GM12878 (cell line): ENCODE data around the gene MTA3. TPM values are rescaled to one million over a fixed set of nuclear protein-coding genes. Genes with fewer than 3 reads are reported as not detected.
A peak's percentile ranks its signal among the peaks of the same experiment; 100 is the strongest.

Experiments
- ATAC-seq: fragments of 200-7000 bp; cut with Tn5 transposase; 3 replicates; pipeline ENCODE4 v1.9.1; 2020; ENCODE audit warnings: mild to moderate bottlenecking, moderate library complexity
- BruUV-seq: library from RNA; stranded (reverse); fragments of 400-500 nt; replicated peaks from 2 replicates; lab custom pipeline; 2021; lab: Mats Ljungman, UMichigan
- CTCF ChIA-PET: fragments of 300-600 bp; sonication (Branson Sonifier 250); formaldehyde crosslinking; extraction: SDS; loops from one replicate; lab custom pipeline; 2021; ENCODE audit warnings: inconsistent platforms; lab: Yijun Ruan, JAX
- POLR2A ChIA-PET: fragments of 350-600 bp; formaldehyde crosslinking; extraction: SDS; loops from one replicate; lab custom pipeline; 2021; ENCODE audit warnings: inconsistent platforms; lab: Charles Lee
- RAD21 ChIA-PET: fragments of 300-600 bp; sonication (Branson Sonifier 250); formaldehyde crosslinking; loops from one replicate; lab custom pipeline; 2023; ENCODE audit warnings: antibody characterized with exemption; ENCODE audit not compliant: unreplicated experiment; lab: Charles Lee
- SMC1A ChIA-PET: fragments of 300-600 bp; sonication (Branson Sonifier 250); formaldehyde crosslinking; loops from one replicate; lab custom pipeline; 2023; ENCODE audit not compliant: unreplicated experiment, uncharacterized antibody; lab: Charles Lee
- DNase-seq: peaks from one replicate; pipeline ENCODE4 v3.0.0-alpha.2; 2011; ENCODE audit warnings: low read depth, low spot score
- FAIRE-seq: peaks from 3 replicates; lab custom pipeline; 2011; peaks lifted over from hg19 to GRCh38; lab: Jason Lieb, UNC
- H2AFZ ChIP-seq: 2 replicates; pipeline ENCODE4 v1.6.0; 2011; ENCODE audit warnings: low read depth, low read length, control low read depth; ENCODE audit not compliant: control insufficient read depth
- H3K27ac ChIP-seq: 2 replicates; pipeline ENCODE4 v1.5.1; 2011; ENCODE audit warnings: control low read depth; ENCODE audit not compliant: control insufficient read depth, insufficient read depth
- H3K27me3 ChIP-seq, 2 experiments: replicated peaks in 1 of 2; 2 replicates each; pipeline versions ENCODE4 v1.6.0 to v1.6.1; 2011; ENCODE audit warnings: low read length in 1 of 2; ENCODE audit not compliant: control insufficient read depth in 2 of 2, insufficient read depth in 2 of 2
- H3K36me3 ChIP-seq, 2 experiments: 2 replicates each; pipeline ENCODE4 v1.5.1; 2011; ENCODE audit warnings: low read length in 1 of 2; ENCODE audit not compliant: control insufficient read depth in 2 of 2, insufficient read depth in 2 of 2
- H3K4me1 ChIP-seq: 2 replicates; pipeline ENCODE4 v1.6.1; 2011; ENCODE audit warnings: mild to moderate bottlenecking, low read length, moderate library complexity, mixed read lengths; ENCODE audit not compliant: control insufficient read depth, insufficient read depth
- H3K4me2 ChIP-seq: 2 replicates; pipeline ENCODE4 v1.6.0; 2011; ENCODE audit warnings: control low read depth; ENCODE audit not compliant: control insufficient read depth, insufficient read depth
- H3K4me3 ChIP-seq: fragments of 200-600 bp; sonication (generic); 2 replicates; pipeline ENCODE4 v1.5.1; 2016
- H3K79me2 ChIP-seq: 2 replicates; pipeline ENCODE4 v1.6.0; 2011; ENCODE audit warnings: low read length; ENCODE audit not compliant: control insufficient read depth, insufficient read depth
- H3K9ac ChIP-seq: 2 replicates; pipeline ENCODE4 v1.8.0; 2011; ENCODE audit warnings: low read length, control low read depth, mixed read lengths; ENCODE audit not compliant: control insufficient read depth, insufficient read depth
- H3K9me3 ChIP-seq: replicated peaks from 3 replicates; pipeline ENCODE4 v1.5.1; 2011; ENCODE audit warnings: mild to moderate bottlenecking, low read length; ENCODE audit not compliant: control insufficient read depth, insufficient read depth
- H4K20me1 ChIP-seq: 2 replicates; pipeline ENCODE4 v1.6.0; 2011; ENCODE audit not compliant: control insufficient read depth, insufficient read depth
- ATF2 ChIP-seq: IDR thresholded peaks from 2 replicates; pipeline ENCODE4 v1.6.1; 2012; ENCODE audit warnings: low read length, inconsistent platforms
- CEBPB ChIP-seq, 2 experiments: fragments of 150-350 bp in 1 of 2; IDR thresholded peaks; 2 replicates each; pipeline ENCODE4 v1.6.1; 2012 to 2014; ENCODE audit warnings: low read depth in 2 of 2, low read length in 2 of 2, borderline replicate concordance in 1 of 2, inconsistent platforms in 1 of 2
- CHD4 ChIP-seq: fragments of 200-600 bp; sonication (generic); IDR thresholded peaks from 2 replicates; pipeline ENCODE4 v1.6.1; 2016; ENCODE audit warnings: mild to moderate bottlenecking
- E2F8 ChIP-seq: fragments of 450-650 bp; IDR thresholded peaks from 2 replicates; pipeline ENCODE4 v1.6.1; 2018; ENCODE audit warnings: mild to moderate bottlenecking, low read depth, moderate library complexity; ENCODE audit not compliant: partially characterized antibody
- ETV6 ChIP-seq, 2 experiments: fragments of 450-650 bp in 1 of 2; IDR thresholded peaks in 1 of 2; conservative IDR thresholded peaks in 1 of 2; 2 replicates each; pipeline ENCODE4 v1.6.1; 2014; ENCODE audit warnings: antibody characterized with exemption in 1 of 2, borderline replicate concordance in 1 of 2, low read depth in 1 of 2, mild to moderate bottlenecking in 1 of 2, moderate library complexity in 1 of 2
- EZH2 ChIP-seq: IDR thresholded peaks from 2 replicates; pipeline ENCODE4 v1.6.1; 2012; ENCODE audit warnings: low read depth, mild to moderate bottlenecking, control low read depth, inconsistent platforms, low read length, borderline replicate concordance; ENCODE audit not compliant: control insufficient read depth
- FOXK2 ChIP-seq: fragments of 450-650 bp; IDR thresholded peaks from 2 replicates; pipeline ENCODE4 v1.6.1; 2017; ENCODE audit warnings: mild to moderate bottlenecking, moderate library complexity
- MAX ChIP-seq: IDR thresholded peaks from 2 replicates; pipeline ENCODE4 v1.6.1; 2012; ENCODE audit warnings: low read depth, low read length, improper control_type of control experiment
- MEF2A ChIP-seq: IDR thresholded peaks from 2 replicates; pipeline ENCODE4 v1.6.1; 2011; ENCODE audit warnings: low read depth, mild to moderate bottlenecking, low read length, moderate library complexity; ENCODE audit not compliant: insufficient read depth
- MEF2B ChIP-seq: fragments of 450-650 bp; IDR thresholded peaks from 2 replicates; pipeline ENCODE4 v1.6.1; 2018; ENCODE audit warnings: mild to moderate bottlenecking, moderate library complexity; ENCODE audit not compliant: partially characterized antibody, poor library complexity, severe bottlenecking
- MTA2 ChIP-seq: fragments of 450-650 bp; IDR thresholded peaks from 2 replicates; pipeline ENCODE4 v1.6.1; 2016; ENCODE audit warnings: low read depth, mild to moderate bottlenecking, moderate library complexity
- NR2F1 ChIP-seq: fragments of 450-650 bp; conservative IDR thresholded peaks from 2 replicates; pipeline ENCODE4 v1.6.1; 2017; ENCODE audit warnings: mild to moderate bottlenecking
- RCOR1 ChIP-seq: conservative IDR thresholded peaks from 2 replicates; pipeline ENCODE4 v1.6.1; 2012; ENCODE audit warnings: low read depth, low read length, improper control_type of control experiment
- SMARCA5 ChIP-seq: fragments of 450-650 bp; IDR thresholded peaks from 2 replicates; pipeline ENCODE4 v1.6.1; 2017; ENCODE audit warnings: mild to moderate bottlenecking
- SREBF2 ChIP-seq: IDR thresholded peaks from 2 replicates; pipeline ENCODE4 v1.6.1; 2012; ENCODE audit warnings: mild to moderate bottlenecking, low read length
- TARDBP ChIP-seq: IDR thresholded peaks from 2 replicates; pipeline ENCODE4 v1.6.1; 2016; ENCODE audit warnings: borderline replicate concordance
- ZNF207 ChIP-seq: fragments of 450-650 bp; IDR thresholded peaks from 2 replicates; pipeline ENCODE4 v1.6.1; 2014; ENCODE audit warnings: antibody characterized with exemption, mild to moderate bottlenecking, borderline replicate concordance
- ZNF622 ChIP-seq: fragments of 450-650 bp; IDR thresholded peaks from 2 replicates; pipeline ENCODE4 v1.6.1; 2017; ENCODE audit warnings: mild to moderate bottlenecking, inconsistent platforms
- WGBS: methylation state at CpG from one replicate; pipeline ENCODE4 v1.1.6; 2016; ENCODE audit warnings: low lambda C conversion rate; ENCODE audit not compliant: insufficient replicate concordance, insufficient coverage; ENCODE audit errors: missing lambda C conversion rate; 5-methylcytosine and 5-hydroxymethylcytosine counted together
- in situ Hi-C: fragments of 300-500 bp; cut with MboI; formaldehyde crosslinking; loops from 9 replicates; pipeline ENCODE4 v1.14.3; 2018; ENCODE audit warnings: mixed read lengths
- intact Hi-C: fragments of 100-400 bp; cut with micrococcal nuclease; formaldehyde crosslinking; loops from one replicate; pipeline ENCODE4 v1.14.2; 2022; ENCODE audit not compliant: unreplicated experiment
- polyA plus RNA-seq, 11 experiments: library from polyadenylated mRNA; depleted of rRNA in 4 of 11; unstranded in 6 of 11; stranded (reverse) in 5 of 11; fragments of >200 nt; fragmentation: Nextera tagmentation in 4 of 11; fragmentation: Illumina TruSeq in 1 of 11; extraction: Ambion mirVana in 4 of 11; extraction: Trizol in 1 of 11; gene quantifications; 1 replicate in 1 of 11; 2 replicates in 10 of 11; pipeline versions ENCODE4 v1.2.1 to v1.2.3, GENCODE V29; 2011 to 2016; ENCODE audit warnings: inconsistent platforms in 2 of 11, missing spikeins in 2 of 11, low read depth in 1 of 11
- total RNA-seq, 4 experiments: library from RNA; depleted of rRNA in 3 of 4; stranded (reverse); fragments of >200 nt in 3 of 4; fragmentation: Illumina TruSeq in 1 of 4; extraction: Trizol in 1 of 4; gene quantifications; 2 replicates each; pipeline versions ENCODE4 v1.2.1 to v1.2.3, GENCODE V29; 2013 to 2021

The MTA3 gene
- total and polyA plus RNA-seq, 10 of the 15 experiments (the other 5 are each of a cell fraction or from before 2014, with no cell fraction given), result 17.6 to 45.5 (median 26.5) TPM

- TF ChIP-seq ATF2 (no peak), ZNF622 (no peak), SREBF2 (no peak), MTA2 (no peak), FOXK2 (no peak)
These were observed 187.8 kb downstream of the MTA3 start (continued) for GRCh38 chr2:42756150-42756775.

- CTCF ChIA-PET, result interaction anchor here (1.1 to 1.2 kb wide), 2 partner anchors 14 to 93 kb away, joined by 3 to 4 read pairs; no protein-coding TSS in a partner anchor
- Histone ChIP-seq H3K27ac (no peak overlapping the region), H3K36me3 (no peaks in the 10 kb centered on the region), H4K20me1 (no peaks in the 10 kb centered on the region), H3K4me2 (no peak overlapping the region), H3K27me3 (no peaks in the 10 kb centered on the region), H2AFZ (no peak overlapping the region), H3K4me3 (no peak overlapping the region), H3K79me2 (no peaks in the 10 kb centered on the region), H3K9ac (no peak overlapping the region), H3K4me1 (peaks cover 34% of the 10 kb centered on the region), H3K9me3 (no peaks in the 10 kb centered on the region)
- FAIRE-seq (no peak), DNase-seq (no peak), ATAC-seq (no peak)
- RAD21 ChIA-PET, result interaction anchor here (1.0 kb wide), 1 partner anchor 118 kb away, joined by 4 read pairs; no protein-coding TSS in a partner anchor
- no TSS peak for BruUV-seq
- in situ Hi-C loops, result no loop called here
- WGBS, result 74% methylated on average over 6 of the region's 6 CpGs
- SMC1A ChIA-PET, result interaction anchor here (0.7 to 3.0 kb wide), 7 partner anchors 12 to 41 kb away, joined by 3 to 10 read pairs (median 3); no protein-coding TSS in a partner anchor
- POLR2A ChIA-PET, result no interaction called here
- intact Hi-C loops, result loop anchor here (10.0 kb wide), 1 partner anchor 262 kb away; the partner anchor contains the start of gene KCNG3
- TF ChIP-seq EZH2, result no peak
- no peak for TF ChIP-seq E2F8
- TF ChIP-seq CHD4, result no peak
- no peak for TF ChIP-seq TARDBP
- no peak for TF ChIP-seq MAX
- TF ChIP-seq MEF2B, result peak; percentile 42
- peak; percentile 37; the same call in 1 of the 2 replicates for TF ChIP-seq NR2F1
- no peak for TF ChIP-seq MEF2A
- TF ChIP-seq ETV6 (conservative IDR thresholded peaks at IDR 0.05 in 1 of 2, IDR thresholded peaks at IDR 0.05 in 1 of 2; ENCODE audit: borderline replicate concordance in 1 of 2, low read depth in 1 of 2), result no peak
- TF ChIP-seq ZNF207, result no peak
- TF ChIP-seq CEBPB (IDR thresholded peaks at IDR 0.05; ENCODE audit: borderline replicate concordance in 1 of 2, low read depth in 2 of 2, low read length in 2 of 2), result no peak
- no peak for TF ChIP-seq RCOR1
- no peak for TF ChIP-seq SMARCA5
These were observed 188.6 kb downstream of the MTA3 start for GRCh38 chr2:42756966-42757513.
